GM23338 (cell line): ENCODE results near the gene ATP5MK. TPM values are rescaled to one million over a fixed set of nuclear protein-coding genes. Genes with fewer than 3 reads are reported as not detected.

Experiments
- microRNA counts: library from miRNA; unstranded; fragments of <30 nt; microRNA quantifications from one replicate; lab custom pipeline; 2017
- microRNA-seq: library from miRNA; unstranded; fragments of <30 nt; microRNA quantifications from one replicate; pipeline ENCODE4, GENCODE V29; 2017
- polyA plus RNA-seq: library from polyadenylated mRNA; unstranded; fragments of >200 nt; fragmentation: Nextera tagmentation; extraction: Ambion mirVana; gene quantifications from 2 replicates; pipeline ENCODE4 v1.2.1, GENCODE V29; 2016
- total RNA-seq: library from RNA; depleted of rRNA; stranded (reverse); fragments of >200 nt; shearing (Covaris generic); gene quantifications from 2 replicates; pipeline ENCODE4 v1.2.3, GENCODE V29; 2014; rRNA removed

Gene ATP5MK
- total and polyA plus RNA-seq, 2 experiments from 2014 or later: 227 to 1,139 TPM

MicroRNA genes within 50 kb of the gene (microRNA counts, 767-probe panel; counts per million panel counts)
- not detected for microRNA hsa-miR-1307-3p (lab: Ali Mortazavi, UCI)

Small RNA genes lying within 50 kb of the gene (microRNA-seq; reads per million reads assigned to microRNA genes)
- gene MIR1307: 672 reads per million, percentile 89 among the genes with 10 or more reads in this experiment

Other genes starting within 250 kb of the ATP5MK start
- gene NT5C2, start 203.2 kb downstream of the ATP5MK start, total RNA-seq: 85.4 and 107 TPM in 2 replicates
- gene NT5C2, start 203.2 kb downstream of the ATP5MK start, polyA plus RNA-seq: 27.1 and 33.9 TPM in 2 replicates
- not detected in 2 replicates for gene RPEL1, start 150.6 kb downstream of the ATP5MK start, total RNA-seq
- gene RPEL1, start 150.6 kb downstream of the ATP5MK start, polyA plus RNA-seq: 0.21 TPM in 1 of 2 replicates, not detected in the other
- gene INA, start 119.3 kb downstream of the ATP5MK start, total RNA-seq: 25.1 and 26.1 TPM in 2 replicates
- gene INA, start 119.3 kb downstream of the ATP5MK start, polyA plus RNA-seq: 9.0 and 10.0 TPM in 2 replicates
- gene PCGF6, start 45.3 kb downstream of the ATP5MK start, total RNA-seq: 14.0 and 16.6 TPM in 2 replicates
- 22.3 and 26.1 TPM in 2 replicates for gene PCGF6, start 45.3 kb downstream of the ATP5MK start, polyA plus RNA-seq
- 22.8 and 25.9 TPM in 2 replicates for gene TAF5, start 28.5 kb downstream of the ATP5MK start, total RNA-seq
- gene TAF5, start 28.5 kb downstream of the ATP5MK start, polyA plus RNA-seq: 8.6 and 10.4 TPM in 2 replicates
- 67.0 and 82.1 TPM in 2 replicates for gene PDCD11, start 151 bp upstream of the ATP5MK start, total RNA-seq
- 87.8 and 99.9 TPM in 2 replicates for gene PDCD11, start 151 bp upstream of the ATP5MK start, polyA plus RNA-seq
- gene CALHM2, start 55.9 kb upstream of the ATP5MK start, total RNA-seq: 2.1 and 2.7 TPM in 2 replicates
- gene CALHM2, start 55.9 kb upstream of the ATP5MK start, polyA plus RNA-seq: 2.1 and 2.2 TPM in 2 replicates
- gene CALHM1, start 62.4 kb upstream of the ATP5MK start, total RNA-seq: 0.93 TPM in 1 of 2 replicates, not detected in the other
- 0.11 and 0.16 TPM in 2 replicates for gene CALHM1, start 62.4 kb upstream of the ATP5MK start, polyA plus RNA-seq
- 0.14 TPM in 1 of 2 replicates, not detected in the other for gene CALHM3, start 82.8 kb upstream of the ATP5MK start, total RNA-seq
- 0.19 TPM in 1 of 2 replicates, not detected in the other for gene CALHM3, start 82.8 kb upstream of the ATP5MK start, polyA plus RNA-seq
- gene NEURL1, start 97.2 kb upstream of the ATP5MK start, total RNA-seq: 1.1 and 3.8 TPM in 2 replicates
- 0.71 and 0.82 TPM in 2 replicates for gene NEURL1, start 97.2 kb upstream of the ATP5MK start, polyA plus RNA-seq